Stimulated activated effector memory CD8-positive, alpha-beta T cell treated with anti-CD3 and anti-CD28 coated beads, Interleukin-12 subunit alpha, Interleukin-12 subunit beta, amount 100 ng/mL, for 72 hours (primary cell): ENCODE measurements around the gene IFI6.

Experiments
- ATAC-seq: fragments of 150-1000 bp; cut with Tn5 transposase; 2 replicates; pipeline ENCODE4 v1.10.0; 2021
- DNase-seq, 2 donors: peaks; one replicate each; pipeline ENCODE4 v3.0.0; 2021 to 2022; ENCODE audit warnings: low spot score in 2 of 2
- H3K27ac Mint-ChIP-seq: one replicate; pipeline ENCODE4 v1.8.0; 2022; ENCODE audit warnings: mild to moderate bottlenecking, mixed read lengths
- H3K36me3 Mint-ChIP-seq: one replicate; pipeline ENCODE4 v1.8.0; 2022; ENCODE audit warnings: mild to moderate bottlenecking, mixed read lengths
- H3K4me1 Mint-ChIP-seq: one replicate; pipeline ENCODE4 v1.8.0; 2022; ENCODE audit warnings: mixed read lengths
- H3K4me3 Mint-ChIP-seq: one replicate; pipeline ENCODE4 v1.8.0; 2022; ENCODE audit warnings: mild to moderate bottlenecking, mixed read lengths
- H3K9me3 Mint-ChIP-seq: one replicate; pipeline ENCODE4 v1.8.0; 2022; ENCODE audit warnings: mixed read lengths

Gene IFI6

DNA sequence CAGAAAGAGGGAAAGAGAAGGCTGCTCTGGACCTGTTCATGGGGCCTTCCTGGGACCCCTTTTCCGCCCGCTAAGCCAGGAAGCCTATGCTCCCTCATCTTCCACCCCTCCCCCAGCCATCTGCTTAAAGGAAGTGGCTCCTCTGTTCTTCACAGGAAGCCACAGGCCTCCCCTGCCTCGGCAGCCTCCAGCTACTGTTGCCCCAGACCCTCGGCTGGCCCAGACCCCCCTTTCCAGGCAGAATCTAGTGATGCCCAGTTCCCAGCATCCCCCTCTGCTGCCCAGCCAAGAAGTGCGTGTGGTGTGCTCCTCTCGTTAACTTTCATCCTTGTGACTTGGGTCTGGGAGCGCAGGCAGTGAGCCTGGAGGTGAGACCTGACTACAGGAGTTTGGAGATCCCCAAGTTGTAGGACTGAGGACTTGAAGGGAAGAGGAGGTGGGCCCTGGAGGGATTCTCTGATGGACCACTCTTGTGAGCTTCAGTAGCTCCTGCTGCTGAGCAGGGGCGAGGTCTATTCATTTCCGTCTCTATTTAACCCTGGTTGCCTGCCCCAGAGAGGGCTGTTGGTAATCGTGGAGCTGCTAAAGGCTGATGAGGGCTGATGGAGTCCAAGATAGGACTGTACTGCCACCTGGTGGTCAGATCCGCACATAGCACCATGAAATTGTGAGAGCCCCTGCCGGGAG, 9.1 kb downstream of the IFI6 start:
- Mint-ChIP-seq H3K36me3 (peaks cover 22% of the 10 kb centered on the region), H3K4me3 (peak overlapping the region; percentile 79), H3K27ac (peak overlapping the region; percentile 100), H3K4me1 (peaks cover 47% of the 10 kb centered on the region), H3K9me3 (no peaks in the 10 kb centered on the region)
- DNase-seq = peak; percentile 93 to 98
- peak; percentile 84 for ATAC-seq

DNA sequence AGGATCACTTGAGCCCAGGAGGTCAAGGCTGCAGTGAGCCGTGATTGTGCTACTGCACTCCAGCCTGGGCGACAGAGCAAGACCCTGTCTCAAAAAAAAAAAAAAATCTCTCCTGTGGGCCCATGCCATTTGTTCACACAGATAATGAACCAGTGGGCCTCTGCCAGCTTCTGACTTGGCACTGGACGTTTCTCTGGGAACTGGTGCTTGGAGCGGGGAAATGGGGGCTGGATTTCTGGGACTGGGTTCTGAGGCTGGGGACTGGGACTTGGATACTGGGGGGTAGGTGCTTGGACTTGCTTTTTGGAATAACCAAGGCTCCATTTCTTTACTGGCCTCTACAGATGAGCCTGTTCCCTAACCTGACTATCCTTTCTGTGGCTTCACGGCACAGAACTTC, 9.7 kb downstream of the IFI6 start:
- peaks cover 47% of the 10 kb centered on the region for H3K4me1 Mint-ChIP-seq

DNA sequence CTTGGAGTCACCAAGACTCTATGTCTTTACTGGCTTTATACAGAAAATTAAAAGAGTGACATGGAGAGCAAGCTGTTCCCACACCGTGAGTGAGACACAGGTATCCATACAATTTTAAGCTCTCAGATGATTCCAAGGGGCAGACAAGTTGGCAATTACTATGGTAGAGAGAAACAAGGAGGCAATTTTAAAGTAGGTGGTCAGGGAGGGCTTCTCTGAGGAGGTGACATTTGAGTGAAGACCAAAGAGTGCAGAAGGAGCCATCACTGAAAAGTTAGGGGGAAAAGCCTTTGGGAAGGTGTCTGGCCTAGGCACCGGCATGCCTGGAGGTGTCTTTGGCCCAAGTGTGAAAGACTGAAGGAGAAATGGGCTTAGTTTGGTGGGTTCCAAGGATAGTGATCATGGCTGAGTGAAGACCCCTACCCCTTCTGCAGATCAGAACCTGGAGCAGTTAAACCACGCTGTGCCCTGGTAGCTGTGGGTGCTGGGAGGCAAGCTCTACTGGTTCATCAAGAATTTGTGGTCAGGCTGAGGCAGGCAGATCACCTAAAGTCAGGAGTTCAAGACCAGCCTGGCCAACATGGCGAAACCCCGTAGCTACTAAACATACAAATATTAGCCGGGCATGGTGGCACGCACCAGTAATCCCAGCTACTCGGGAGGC, 10.4 kb downstream of the IFI6 start:
- peak overlapping the region; percentile 79 for H3K4me3 Mint-ChIP-seq
- no peak for ATAC-seq
- peak overlapping the region; percentile 100 for H3K27ac Mint-ChIP-seq
- H3K36me3 Mint-ChIP-seq = peaks cover 22% of the 10 kb centered on the region
- H3K4me1 Mint-ChIP-seq = peaks cover 47% of the 10 kb centered on the region
- DNase-seq = no peak
- no peaks in the 10 kb centered on the region for H3K9me3 Mint-ChIP-seq

More for the DNA sequence above, 9.7 kb downstream of the IFI6 start:
- peak overlapping the region; percentile 79 for H3K4me3 Mint-ChIP-seq
- no peak for ATAC-seq
- H3K36me3 Mint-ChIP-seq = peaks cover 22% of the 10 kb centered on the region
- no peaks in the 10 kb centered on the region for H3K9me3 Mint-ChIP-seq
- H3K27ac Mint-ChIP-seq = peak overlapping the region; percentile 100
- DNase-seq = no peak

DNA sequence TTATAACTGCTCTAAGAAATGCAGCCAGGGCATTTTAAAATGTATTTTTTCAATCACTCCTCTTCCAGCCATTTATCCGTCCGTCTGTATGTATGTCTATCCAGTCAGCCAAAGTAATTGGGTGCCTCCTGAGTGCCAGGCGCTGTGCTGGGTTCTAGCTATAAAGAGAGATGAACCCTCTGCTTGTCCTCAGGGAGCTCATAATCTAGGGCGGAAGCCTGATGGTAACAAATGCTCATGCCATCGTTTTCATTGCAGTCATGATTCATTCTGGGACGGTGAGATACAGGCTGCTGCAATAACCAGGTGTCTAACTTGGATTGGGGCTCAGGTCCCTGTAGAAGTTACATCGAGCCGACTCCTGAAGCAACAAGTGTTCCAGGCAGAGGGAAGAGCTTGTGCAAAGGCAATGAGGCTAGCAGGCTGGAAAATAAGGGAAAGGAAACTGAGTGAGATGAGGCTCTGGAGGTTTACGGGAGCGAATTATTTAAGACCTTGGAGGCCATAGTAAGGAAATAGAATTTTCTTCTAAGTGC, 11.6 kb downstream of the IFI6 start:
- DNase-seq (no peak), ATAC-seq (no peak)
- Mint-ChIP-seq H3K36me3 (peaks cover 27% of the 10 kb centered on the region), H3K9me3 (no peaks in the 10 kb centered on the region), H3K4me1 (peaks cover 51% of the 10 kb centered on the region), H3K27ac (peak overlapping the region; percentile 100), H3K4me3 (peak overlapping the region; percentile 79)

DNA sequence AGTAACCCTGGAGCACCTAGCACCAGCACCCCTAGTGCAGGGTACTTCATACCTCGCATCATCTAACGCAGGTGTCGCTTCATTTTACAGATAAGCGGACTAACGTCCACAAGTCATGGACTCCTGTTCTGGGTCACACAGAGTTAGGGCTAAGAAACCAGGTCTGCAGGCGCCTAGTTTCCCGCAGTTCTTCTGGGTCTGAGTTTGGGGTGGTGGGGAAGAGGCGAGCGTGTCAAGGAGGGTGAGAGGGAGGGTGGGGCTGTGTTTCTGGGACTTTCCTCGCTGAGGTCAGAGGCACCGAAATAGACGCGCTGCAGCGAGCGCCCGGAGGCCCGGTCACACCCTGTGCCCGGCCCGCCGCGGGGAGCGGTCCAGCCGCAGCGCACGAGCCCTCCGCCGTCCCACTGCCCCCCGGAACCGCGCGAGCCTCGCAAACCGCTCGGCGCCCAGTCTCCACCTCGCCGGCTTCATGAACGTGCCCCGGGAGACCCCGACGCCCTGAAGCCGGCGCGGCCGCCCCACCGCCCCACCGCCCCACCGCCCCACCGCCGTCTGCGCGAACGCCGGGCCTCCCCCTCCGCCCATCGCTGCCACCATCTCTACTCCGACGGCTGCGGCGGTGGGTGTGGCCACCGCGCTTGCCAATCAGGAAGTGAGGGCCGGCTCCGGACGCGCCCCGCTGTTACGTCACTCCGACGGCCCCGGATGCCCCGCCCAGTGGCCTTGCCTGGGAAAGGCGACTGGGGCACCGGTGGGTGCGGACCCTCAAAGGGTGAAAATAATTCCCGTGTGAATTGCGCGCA, 12.3 kb downstream of the IFI6 start:
- ATAC-seq (peak; percentile 82), DNase-seq (peak; percentile 78 to 93)
- Mint-ChIP-seq H3K27ac (peak overlapping the region; percentile 100), H3K36me3 (peaks cover 27% of the 10 kb centered on the region), H3K9me3 (no peaks in the 10 kb centered on the region), H3K4me3 (peak overlapping the region; percentile 79), H3K4me1 (peaks cover 56% of the 10 kb centered on the region)

DNA sequence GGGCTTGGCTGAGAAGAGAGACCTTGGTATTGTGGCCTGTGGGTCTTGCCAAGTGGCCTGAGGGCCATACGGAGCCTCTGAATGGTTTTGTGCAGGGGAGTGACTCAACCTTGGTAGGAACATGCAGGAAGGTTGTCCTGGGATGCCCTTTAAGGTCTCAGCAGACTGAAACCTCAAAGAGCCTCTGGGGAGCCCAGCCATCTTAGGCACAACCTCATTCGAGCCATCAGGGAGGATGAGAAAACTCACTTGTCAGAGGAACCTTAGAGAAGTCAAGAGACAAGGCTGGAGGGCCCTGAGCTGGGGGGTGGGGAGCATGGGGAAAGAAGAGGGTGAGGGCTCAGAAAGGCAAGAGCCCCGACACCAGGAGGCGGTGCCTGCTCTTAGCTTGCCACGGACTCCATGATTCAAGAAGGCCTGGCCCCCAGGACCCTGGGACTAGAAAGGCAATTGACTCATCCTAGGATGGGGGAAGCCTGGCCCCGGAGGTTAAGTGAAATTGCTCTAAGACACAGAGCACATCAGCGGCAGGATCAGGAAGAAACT, 13.0 kb downstream of the IFI6 start:
- ATAC-seq (peak; percentile 33), DNase-seq (no peak)
- Mint-ChIP-seq H3K4me1 (peaks cover 56% of the 10 kb centered on the region), H3K27ac (peak overlapping the region; percentile 100), H3K4me3 (peak overlapping the region; percentile 79), H3K9me3 (no peaks in the 10 kb centered on the region), H3K36me3 (peaks cover 27% of the 10 kb centered on the region)

DNA sequence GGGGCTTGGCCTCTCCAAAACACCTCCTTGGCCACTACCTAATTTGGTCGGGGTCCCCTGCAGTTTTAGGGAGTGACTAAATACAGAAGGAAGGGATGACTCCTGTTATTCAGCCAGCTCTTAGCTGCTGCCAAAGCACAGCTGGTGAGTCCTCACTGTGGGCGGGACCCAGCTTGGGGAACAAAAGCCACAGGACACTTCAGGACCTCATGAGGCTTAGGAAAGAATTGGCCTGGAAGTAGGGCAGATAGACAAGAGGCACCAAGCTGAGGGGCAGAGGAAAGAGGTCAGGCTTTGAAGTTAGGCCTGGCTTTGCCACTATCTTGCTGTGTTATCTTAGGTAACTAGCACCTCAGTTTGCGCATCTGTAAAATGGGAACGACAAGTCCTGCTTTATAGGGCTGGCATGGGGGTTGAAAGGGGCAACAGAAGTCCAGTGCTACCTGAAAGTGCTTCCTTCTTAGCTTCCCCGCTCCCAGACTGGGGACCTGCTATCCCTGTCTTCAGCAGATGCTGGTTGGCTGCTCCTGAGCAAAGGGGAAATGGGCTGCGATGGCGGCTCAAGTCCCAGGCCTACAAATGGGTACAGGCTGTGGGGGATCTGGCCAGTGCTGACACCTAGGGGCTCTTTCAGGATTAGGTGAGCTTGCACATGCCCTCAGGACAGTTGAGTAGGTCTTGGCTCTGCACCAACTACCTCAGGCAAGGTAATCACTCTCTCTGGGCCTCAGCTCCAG, 15.7 kb downstream of the IFI6 start:
- Mint-ChIP-seq H3K9me3 (no peaks in the 10 kb centered on the region), H3K36me3 (peaks cover 27% of the 10 kb centered on the region), H3K4me3 (no peak overlapping the region), H3K27ac (no peak overlapping the region), H3K4me1 (peaks cover 39% of the 10 kb centered on the region)
- DNase-seq (no peak), ATAC-seq (no peak)

DNA sequence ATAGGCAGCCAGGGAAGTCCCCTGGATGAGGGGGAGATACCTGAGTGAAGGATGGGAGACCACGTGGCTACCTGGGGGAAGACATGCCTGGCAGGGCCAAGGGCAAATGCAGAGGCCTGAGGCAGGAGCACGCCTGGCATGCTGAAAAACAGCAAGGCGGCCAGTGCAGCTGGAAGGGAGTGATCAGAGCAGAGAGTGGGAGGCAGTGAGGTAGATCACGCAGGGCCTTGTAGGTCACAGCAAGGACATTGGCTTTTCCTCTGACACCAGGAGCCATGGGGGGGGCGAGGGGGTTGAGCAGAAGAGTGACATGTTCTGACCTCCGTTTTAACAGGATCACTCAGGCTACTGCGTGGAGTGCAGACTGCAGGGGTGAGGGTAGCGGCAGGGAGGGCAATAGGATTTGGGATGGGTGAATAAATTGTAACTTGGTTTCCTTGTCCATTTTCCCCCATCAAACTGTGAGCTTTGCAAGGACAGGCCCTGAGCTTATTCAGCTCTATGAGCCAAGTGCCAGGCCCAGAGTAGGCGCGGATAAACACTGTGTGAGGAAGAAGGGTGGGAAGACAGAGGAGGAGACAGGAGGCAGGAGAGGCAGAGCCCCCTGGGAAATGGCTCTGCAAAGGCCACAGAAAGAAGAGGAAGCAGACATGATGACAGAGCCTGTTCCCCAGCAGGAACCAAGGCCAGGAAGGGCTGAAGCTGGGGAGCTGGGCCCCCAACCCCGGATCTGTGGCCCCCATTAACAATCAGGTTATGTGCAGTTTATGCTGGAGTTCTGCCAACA, 16.6 kb downstream of the IFI6 start:
- Mint-ChIP-seq H3K4me3 (no peak overlapping the region), H3K36me3 (peaks cover 25% of the 10 kb centered on the region), H3K4me1 (peaks cover 38% of the 10 kb centered on the region), H3K27ac (no peak overlapping the region), H3K9me3 (no peaks in the 10 kb centered on the region)
- no peak for DNase-seq
- ATAC-seq = no peak

DNA sequence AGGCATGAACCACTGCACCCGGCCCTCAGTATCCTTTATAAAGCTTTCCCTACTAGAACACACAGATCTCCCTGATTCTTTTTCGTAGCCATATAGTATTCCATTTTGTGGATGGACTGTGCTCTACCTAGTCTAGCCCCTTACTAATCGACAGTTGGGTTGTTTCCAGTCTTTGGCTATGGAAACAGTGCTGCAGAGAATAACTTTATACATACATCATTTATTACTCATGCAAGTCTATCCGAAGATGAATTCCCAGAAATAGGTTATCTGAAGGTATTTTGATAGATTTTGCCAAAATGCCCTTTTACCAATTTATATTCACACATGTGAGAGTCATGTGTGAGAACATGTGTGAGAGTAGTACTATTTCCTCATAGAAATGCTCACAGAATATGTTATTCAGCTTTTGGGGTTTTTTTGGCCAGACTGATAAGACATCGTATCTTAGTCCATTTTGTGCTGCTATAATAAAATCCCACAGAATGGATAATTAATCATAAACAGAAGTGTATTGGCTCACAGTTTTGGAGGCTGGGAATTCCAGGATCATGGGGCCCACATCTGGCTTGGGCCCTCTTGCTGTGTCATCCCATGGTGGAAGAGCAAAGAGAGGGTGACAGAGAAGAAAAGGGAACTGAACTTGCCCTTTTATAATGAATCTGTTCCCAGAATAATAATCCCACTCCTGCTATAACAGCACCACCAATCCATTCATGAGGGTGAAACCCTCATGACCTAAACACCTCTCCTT, 19.7 kb downstream of the IFI6 start:
- ATAC-seq (no peak), DNase-seq (no peak)
- Mint-ChIP-seq H3K4me1 (peaks cover 24% of the 10 kb centered on the region), H3K36me3 (peaks cover 5% of the 10 kb centered on the region), H3K4me3 (no peak overlapping the region), H3K27ac (peak overlapping the region; percentile 13), H3K9me3 (no peaks in the 10 kb centered on the region)

DNA sequence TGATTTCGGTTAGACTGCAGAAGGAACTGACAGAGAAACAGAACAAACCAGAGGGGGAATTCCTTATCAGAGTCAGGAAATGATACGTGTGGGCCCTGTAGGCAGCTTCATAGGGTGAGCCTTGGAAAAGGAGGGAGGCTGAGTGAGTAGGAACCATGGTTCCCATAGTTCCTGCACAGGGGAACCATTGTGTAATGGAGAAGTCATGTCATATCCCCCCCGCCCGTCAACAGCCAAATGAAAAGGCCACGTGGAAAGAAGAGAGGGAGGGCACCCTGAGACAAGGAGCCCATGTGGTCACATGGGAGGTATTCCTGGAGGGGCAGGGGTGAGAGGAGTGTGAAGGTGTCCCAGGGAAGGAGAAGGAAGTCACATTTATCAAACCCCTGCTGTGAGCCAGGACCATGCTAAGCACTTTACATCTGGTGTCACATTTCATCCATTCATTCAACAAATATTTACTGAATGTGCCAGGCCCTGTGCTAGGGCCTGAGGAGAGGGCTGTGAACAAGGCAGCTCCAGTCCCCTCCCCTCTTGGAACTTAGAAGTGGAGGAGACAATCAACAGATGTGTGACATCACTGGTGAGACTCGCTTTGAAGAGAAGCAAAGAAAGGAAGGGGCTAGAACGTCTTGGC, 21.3 kb downstream of the IFI6 start:
- no peaks in the 10 kb centered on the region for H3K36me3 Mint-ChIP-seq
- peak overlapping the region; percentile 53 for H3K27ac Mint-ChIP-seq
- no peak for ATAC-seq
- DNase-seq = no peak
- H3K9me3 Mint-ChIP-seq = no peaks in the 10 kb centered on the region
- H3K4me1 Mint-ChIP-seq = peaks cover 23% of the 10 kb centered on the region
- H3K4me3 Mint-ChIP-seq = no peak overlapping the region

DNA sequence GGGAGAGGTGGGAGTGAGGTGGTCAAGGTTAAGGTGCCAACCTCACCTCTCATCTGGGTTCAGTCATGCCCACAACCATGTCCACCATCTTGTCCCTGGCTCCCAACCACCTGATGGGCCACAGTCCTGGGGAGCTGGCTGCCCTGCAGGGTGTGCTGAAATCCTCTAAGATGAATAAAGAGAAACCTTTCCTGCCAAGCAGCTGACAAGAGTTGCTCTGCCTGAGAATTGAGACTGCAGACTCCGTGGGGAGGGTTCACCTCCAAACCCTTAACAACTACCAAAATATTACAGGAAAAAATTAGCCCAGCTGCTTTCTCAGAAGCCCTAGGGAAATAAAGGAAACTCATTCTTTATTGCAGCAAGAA, 21.8 kb downstream of the IFI6 start:
- DNase-seq (no peak), ATAC-seq (no peak)
- H3K4me1 Mint-ChIP-seq = peaks cover 18% of the 10 kb centered on the region
- H3K9me3 Mint-ChIP-seq = no peaks in the 10 kb centered on the region
- H3K36me3 Mint-ChIP-seq = no peaks in the 10 kb centered on the region
- H3K4me3 Mint-ChIP-seq = no peak overlapping the region
- peak overlapping the region; percentile 53 for H3K27ac Mint-ChIP-seq

DNA sequence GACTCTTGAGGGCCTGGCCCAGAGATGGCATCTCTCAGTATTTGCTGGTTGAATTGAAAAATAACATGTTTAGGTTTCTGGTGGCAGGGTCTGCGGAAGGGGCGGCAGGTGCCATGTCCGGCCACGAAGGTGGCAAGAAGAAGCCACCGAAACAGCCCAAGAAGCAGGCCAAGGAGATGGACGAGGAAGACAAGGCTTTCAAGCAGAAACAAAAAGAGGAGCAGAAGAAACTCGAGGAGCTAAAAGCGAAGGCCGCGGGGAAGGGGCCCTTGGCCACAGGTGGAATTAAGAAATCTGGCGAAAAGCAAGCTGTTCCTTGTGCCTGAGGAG, 22.7 kb downstream of the IFI6 start:
- no peak overlapping the region for H3K27ac Mint-ChIP-seq
- ATAC-seq (no peak), DNase-seq (no peak)

DNA sequence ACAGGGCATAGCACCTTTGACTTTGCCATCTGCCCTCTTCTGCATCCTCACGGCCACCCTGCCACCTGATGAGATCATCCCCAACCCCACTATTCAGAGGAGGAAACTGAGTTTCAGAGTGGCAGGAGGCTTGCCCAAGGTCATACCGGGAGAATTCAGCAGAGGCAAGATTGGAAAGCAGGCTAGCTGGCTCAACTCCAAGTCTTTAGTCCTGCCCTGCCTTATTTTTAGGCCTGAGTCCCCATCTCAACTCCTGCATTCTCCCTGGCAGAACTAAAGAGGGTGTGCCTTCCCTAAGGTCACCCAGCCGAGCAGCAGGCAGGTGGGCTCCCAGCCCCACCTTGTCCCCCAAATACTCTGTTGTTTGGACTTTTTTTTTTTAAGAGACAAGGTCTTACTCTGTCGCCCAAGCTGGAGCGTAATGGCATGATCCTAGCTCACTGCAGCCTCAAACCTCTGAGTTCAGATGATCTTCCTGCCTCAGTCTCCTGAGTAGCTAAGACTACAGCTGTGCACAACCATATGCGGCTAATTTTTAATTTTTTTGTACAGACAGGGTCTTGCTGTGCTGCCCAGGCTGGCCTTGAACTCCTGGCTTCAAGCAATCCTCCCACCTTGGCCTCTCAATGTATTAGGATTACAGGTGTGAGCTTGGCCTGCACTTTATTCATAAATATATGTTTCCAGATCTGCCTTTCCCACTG, 23.2 kb downstream of the IFI6 start:
- Mint-ChIP-seq H3K36me3 (no peaks in the 10 kb centered on the region), H3K27ac (no peak overlapping the region), H3K4me1 (peaks cover 21% of the 10 kb centered on the region), H3K4me3 (no peak overlapping the region), H3K9me3 (no peaks in the 10 kb centered on the region)
- ATAC-seq (no peak), DNase-seq (no peak)

More for the DNA sequence above, 22.7 kb downstream of the IFI6 start:
- H3K36me3 Mint-ChIP-seq = no peaks in the 10 kb centered on the region
- no peaks in the 10 kb centered on the region for H3K9me3 Mint-ChIP-seq
- peaks cover 16% of the 10 kb centered on the region for H3K4me1 Mint-ChIP-seq
- H3K4me3 Mint-ChIP-seq = no peak overlapping the region
